HG02798 (cell line): ENCODE results near the gene NUP54.

Experiments
- ATAC-seq: cut with Tn5 transposase; IDR thresholded peaks from one replicate; pipeline ENCODE4 v1.9.1; 2021; ENCODE audit warnings: mild to moderate bottlenecking; ENCODE audit not compliant: unreplicated experiment, poor library complexity

NUP54 gene

GRCh38 chr4:76147454-76148141, 599 bp downstream of the NUP54 start:
- ATAC-seq, result peak; percentile 29

- no peak for ATAC-seq
These were observed 3.7 kb downstream of the NUP54 start for GRCh38 chr4:76144546-76144945.

GRCh38 chr4:76141241-76141640, 7.0 kb downstream of the NUP54 start:
- no peak for ATAC-seq

- ATAC-seq, result no peak
These were observed 20.4 kb downstream of the NUP54 start for GRCh38 chr4:76127754-76128153.

GRCh38 chr4:76125816-76126215, 22.4 kb downstream of the NUP54 start:
- ATAC-seq, result no peak

- ATAC-seq, result no peak
These were observed 28.0 kb downstream of the NUP54 start for GRCh38 chr4:76120199-76120598.

- ATAC-seq, result no peak
These were observed 30.7 kb downstream of the NUP54 start for GRCh38 chr4:76117536-76117935.

- no peak for ATAC-seq
These were observed 31.4 kb downstream of the NUP54 start for GRCh38 chr4:76116821-76117220.

- ATAC-seq, result no peak
These were observed 39.6 kb downstream of the NUP54 start for GRCh38 chr4:76108467-76109181.

- ATAC-seq, result no peak
These were observed 41.8 kb downstream of the NUP54 start for GRCh38 chr4:76106442-76106841.

GRCh38 chr4:76105652-76106051, 42.5 kb downstream of the NUP54 start:
- no peak for ATAC-seq

GRCh38 chr4:76096076-76096475, 52.1 kb downstream of the NUP54 start:
- no peak for ATAC-seq

GRCh38 chr4:76095568-76095967, 52.6 kb downstream of the NUP54 start:
- no peak for ATAC-seq

GRCh38 chr4:76091052-76091451, 57.1 kb downstream of the NUP54 start:
- ATAC-seq, result no peak

GRCh38 chr4:76090241-76090691, 57.9 kb downstream of the NUP54 start:
- peak; percentile 62 for ATAC-seq

- no peak for ATAC-seq
These were observed 59.5 kb downstream of the NUP54 start for GRCh38 chr4:76088719-76089118.

GRCh38 chr4:76087007-76087769, 61.0 kb downstream of the NUP54 start:
- ATAC-seq, result no peak

GRCh38 chr4:76084542-76084941, 63.7 kb downstream of the NUP54 start:
- ATAC-seq, result no peak

GRCh38 chr4:76083386-76083988, 64.7 kb downstream of the NUP54 start:
- no peak for ATAC-seq

GRCh38 chr4:76078033-76078613, 70.1 kb downstream of the NUP54 start:
- no peak for ATAC-seq
